Choroid plexus epithelial cell (primary cell): Measurements from ENCODE around the gene CACNA1F.

ENCODE experiments used
- DNase-seq: peaks from one replicate; pipeline ENCODE4 v3.0.0-alpha.2; 2010; ENCODE audit warnings: low read depth
- H3K4me3 ChIP-seq: 2 replicates; pipeline ENCODE4 v1.5.1; 2011; ENCODE audit warnings: low read depth, mild to moderate bottlenecking, control low read depth, low read length, moderate library complexity
- CTCF ChIP-seq: conservative IDR thresholded peaks from 2 replicates; pipeline ENCODE4 v1.5.1; 2011; ENCODE audit warnings: low read depth, mild to moderate bottlenecking, control low read depth, inconsistent platforms, low read length, moderate library complexity

Gene CACNA1F

GRCh38 chrX:49155243-49155899 lies 77.8 kb downstream of the CACNA1F start:
- H3K4me3 ChIP-seq, result peak overlapping the region; percentile 46
- TF ChIP-seq CTCF, result no peak
- peak; percentile 84 for DNase-seq
